Measurements from ENCODE around the gene EBF3.

EBF3 gene

DNA sequence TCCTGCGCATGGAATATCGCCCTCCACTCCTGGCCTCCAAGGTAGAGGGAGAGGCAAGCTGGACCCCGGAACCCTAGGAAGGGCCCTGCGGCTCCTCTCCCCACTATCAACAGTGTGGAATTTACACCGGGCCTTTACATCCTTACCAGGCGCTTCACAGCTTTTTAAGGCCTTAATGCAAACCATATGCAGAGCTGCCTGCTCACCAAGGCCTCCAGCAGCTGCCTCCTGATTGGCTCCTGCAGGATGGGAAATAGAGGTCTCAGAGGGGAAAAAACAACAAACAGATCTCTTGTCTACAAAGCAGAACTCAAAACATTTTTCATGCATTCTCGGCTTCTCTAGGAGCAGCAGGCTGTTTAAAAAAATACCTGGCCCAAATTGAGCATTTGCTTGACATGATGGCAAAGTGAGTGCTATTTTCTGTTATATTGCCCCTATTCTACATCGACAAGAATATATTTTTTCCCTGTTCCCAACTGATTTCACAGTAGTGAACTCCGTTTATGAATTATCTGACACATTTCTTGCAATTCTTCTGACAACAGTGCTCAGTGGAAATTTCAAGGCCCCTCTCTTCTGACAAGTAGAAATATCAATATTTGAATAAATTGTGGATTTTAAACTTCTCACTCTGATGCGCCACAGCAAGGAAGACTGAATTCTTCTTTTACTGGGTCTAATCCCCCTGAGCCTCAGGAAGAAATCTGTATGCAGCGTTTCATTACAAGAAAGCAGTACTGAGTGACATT lies 51.7 kb downstream of the EBF3 start:
- no peak for DNase-seq (ENCODE audit: low read depth)

DNA sequence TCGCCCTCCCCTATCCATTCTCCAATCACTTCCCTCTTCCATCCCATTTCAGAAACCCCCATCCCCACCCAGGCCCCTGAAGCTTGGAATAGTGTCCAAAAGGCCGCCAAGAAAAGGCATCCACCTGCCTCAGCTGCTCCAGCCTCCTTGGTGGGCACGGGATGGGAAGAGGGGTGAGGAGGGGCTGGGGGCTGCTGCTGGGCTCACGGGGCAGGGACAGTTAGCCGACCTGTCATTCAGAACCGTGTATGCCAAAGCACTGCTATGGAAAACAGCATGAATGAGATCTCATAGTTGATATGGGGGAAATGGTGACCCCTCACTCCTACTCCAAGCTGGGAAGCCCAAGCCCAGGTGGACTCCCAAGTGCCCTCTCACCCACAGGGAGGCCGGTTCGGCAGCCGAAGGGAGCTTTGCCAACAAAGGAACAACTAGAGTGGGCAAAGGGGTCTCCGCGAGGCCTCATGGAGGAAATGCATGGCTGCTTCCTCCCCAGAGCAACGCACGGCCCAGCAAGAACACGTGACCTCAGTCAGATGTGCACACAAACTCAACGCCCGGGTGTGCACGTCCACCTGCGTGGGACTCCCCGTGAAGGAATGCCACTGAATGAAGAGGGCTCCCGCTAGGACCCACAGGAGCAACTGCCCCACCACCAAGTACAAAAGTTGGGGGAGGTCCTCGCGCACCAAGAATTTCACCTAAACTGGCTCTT lies 52.5 kb downstream of the EBF3 start:
- DNase-seq (ENCODE audit: low read depth), result no peak

DNA sequence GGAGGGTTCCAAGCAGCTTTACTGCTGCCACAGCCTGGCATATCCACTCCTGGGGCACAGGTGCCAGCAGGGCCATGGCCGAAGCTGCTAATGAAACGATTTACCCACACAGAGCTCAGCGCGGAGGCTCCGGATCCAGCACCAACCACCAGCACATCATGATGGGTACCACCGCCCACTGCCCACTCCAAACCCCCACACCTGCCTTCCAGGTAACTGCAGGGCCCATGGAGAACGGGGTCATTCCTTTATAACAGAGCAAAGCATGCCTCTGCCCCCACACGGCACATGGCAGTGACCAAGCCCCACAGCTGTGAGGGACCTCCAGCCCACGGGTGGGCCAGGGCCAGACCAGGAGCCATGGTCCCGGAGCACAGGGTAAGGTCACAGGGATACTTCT lies 53.2 kb downstream of the EBF3 start:
- DNase-seq (ENCODE audit: low read depth), result no peak

DNA sequence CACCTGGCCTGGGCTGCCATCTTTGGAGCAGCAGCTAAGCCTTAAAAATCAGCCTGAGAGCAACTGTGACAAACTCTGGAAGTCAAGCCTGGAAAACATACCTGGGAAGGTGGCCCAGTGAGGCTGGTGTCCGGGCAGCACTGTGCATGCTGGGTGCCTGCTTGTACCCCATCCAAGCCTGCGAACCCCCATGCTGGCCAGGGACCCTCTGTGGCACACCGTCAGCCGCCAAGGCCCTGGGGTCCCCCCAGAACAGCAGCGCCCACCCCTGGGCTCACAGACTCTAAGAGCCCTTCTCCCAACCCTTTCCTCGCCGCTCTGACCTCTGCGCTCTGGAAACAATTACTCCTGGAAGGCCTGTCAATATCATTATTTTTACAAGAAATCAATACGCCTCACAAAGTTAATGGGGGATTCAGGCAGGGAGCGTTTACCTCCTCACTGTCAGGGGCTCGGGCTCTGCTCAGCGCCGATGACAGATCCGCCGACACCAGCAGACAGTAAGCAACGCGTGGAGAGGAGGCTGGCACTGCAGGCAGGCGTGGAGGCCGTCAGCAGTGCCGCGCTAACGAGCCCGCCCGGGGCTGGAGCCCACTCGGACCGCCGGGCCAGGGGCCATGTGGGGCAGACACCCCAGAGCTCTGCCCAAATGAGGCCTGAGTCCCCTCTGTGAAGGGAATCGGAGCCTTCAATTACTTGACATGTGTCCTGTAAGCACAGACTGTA lies 54.4 kb downstream of the EBF3 start:
- DNase-seq (ENCODE audit: low read depth), result no peak

DNA sequence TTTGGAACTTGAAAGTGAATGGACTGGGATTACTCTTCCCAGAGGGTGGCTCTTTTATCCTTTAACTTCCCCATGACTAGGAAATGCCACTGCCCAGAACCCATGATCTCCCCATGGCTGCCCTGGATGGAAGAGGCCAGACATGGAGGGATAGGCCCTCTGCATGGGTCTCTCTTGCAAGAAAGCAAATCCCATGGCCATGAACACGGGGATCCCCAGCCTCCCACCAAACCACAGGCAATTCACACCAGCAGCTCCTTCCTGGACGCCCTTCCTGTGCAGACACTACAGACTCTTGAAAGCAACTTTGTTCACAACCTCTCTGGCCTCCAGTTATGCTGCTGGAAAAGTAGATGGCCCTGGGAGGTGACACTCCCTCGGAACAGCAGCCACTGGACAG lies 55.0 kb downstream of the EBF3 start:
- DNase-seq (ENCODE audit: low read depth), result no peak

DNA sequence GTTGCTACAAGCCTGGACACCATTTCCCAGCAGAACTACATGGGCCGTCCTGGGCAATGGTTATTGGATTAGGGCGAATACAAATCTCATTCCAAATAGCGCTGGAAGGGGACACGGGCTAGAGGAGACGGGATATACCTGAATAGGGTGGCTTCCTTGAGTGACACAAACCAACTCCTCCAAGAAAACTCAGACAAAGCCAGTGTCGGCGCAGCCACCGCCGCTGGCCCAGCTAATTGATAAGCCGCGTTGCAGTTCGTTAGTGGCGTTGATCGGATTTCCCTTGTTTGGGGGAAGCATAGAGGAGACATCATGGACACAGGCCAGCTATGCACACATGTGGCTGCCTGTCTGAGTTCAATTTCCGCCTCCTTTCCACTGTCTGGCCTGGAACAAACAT lies 55.7 kb downstream of the EBF3 start:
- DNase-seq (ENCODE audit: low read depth), result no peak

DNA sequence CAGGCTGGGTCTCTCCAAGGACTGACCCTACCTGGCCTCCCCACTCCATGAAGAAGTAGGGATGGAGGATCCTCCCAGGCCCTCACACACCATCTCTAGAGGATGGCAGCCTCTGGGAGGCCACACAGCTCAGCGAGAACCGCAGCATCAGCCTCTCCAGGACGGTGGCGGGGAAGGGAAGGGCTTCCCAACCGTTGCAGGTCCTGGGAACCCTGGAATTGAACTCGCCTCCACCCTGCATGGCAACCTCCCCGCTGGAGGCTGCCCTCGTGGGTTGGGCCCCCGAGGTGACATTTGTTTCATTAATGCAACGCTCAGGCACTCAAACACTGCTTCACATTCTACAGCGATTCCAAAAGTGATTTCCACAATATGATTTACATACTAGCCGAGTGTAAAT lies 58.5 kb downstream of the EBF3 start:
- DNase-seq (ENCODE audit: low read depth), result no peak

DNA sequence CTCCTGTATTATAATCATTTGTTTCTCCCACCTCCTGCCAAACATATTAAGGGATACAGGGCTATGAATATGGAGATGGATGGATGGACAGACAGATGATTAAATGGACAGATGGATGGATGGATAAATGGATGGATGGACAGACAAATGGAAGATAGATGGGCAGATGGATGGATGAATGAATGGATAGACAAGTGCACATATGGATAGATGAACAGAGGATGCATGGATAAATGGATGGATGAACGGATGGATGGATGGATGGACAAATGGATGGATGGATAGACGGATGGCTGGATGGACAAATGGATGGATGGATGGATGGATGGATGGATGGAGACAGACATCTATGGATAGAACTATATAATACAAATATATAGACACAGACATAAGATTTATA lies 59.8 kb downstream of the EBF3 start:
- no peak for DNase-seq (ENCODE audit: low read depth)

DNA sequence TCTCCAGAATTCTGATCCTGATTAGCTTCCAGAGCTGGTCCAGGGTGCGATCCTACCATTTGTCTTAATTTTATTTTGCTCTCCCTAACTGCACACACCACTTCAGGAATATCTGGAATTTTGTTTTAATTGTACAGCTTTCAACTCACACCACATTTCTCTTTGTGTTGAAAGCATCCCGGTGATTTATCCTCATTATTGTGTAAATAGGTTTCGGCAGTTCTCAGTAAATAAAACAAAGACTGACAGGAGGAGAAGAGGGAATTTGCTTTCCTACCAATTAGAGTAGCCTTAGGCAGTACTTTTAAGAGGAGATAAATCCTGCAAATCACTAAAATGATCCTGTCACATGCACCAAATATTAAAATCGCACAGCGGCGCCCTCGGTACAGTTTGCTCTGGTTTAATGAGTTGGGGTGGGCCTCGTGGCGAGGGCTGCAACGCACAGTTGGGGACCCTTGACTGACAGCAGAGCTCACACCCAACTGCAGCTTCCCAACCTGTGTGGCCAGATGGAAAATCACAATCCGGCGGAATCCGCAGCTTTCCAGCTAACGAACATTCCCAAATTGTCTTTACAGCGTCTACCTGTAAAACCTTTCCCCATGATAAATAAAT lies 62.6 kb downstream of the EBF3 start:
- no peak for DNase-seq (ENCODE audit: low read depth)

DNA sequence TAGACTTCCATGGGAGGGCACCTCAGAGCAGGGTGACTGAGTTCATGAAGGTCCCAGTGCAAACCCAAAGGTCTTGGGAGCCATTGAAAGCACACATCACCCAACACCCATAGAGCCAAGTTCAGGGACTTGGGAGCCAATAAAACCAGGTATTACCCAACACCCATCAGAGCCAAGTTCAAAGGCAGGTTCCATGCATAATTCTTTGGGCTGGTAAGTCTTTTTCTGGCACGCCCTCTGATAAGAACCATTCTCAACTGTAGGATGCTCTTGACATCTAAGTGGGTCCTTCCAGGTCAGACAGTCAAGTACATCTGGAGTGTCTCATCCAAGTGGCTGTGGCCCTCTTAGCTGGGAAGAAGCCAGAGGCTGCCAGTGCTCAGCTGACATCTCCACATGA lies 63.2 kb downstream of the EBF3 start:
- no peak for DNase-seq (ENCODE audit: low read depth)

DNA sequence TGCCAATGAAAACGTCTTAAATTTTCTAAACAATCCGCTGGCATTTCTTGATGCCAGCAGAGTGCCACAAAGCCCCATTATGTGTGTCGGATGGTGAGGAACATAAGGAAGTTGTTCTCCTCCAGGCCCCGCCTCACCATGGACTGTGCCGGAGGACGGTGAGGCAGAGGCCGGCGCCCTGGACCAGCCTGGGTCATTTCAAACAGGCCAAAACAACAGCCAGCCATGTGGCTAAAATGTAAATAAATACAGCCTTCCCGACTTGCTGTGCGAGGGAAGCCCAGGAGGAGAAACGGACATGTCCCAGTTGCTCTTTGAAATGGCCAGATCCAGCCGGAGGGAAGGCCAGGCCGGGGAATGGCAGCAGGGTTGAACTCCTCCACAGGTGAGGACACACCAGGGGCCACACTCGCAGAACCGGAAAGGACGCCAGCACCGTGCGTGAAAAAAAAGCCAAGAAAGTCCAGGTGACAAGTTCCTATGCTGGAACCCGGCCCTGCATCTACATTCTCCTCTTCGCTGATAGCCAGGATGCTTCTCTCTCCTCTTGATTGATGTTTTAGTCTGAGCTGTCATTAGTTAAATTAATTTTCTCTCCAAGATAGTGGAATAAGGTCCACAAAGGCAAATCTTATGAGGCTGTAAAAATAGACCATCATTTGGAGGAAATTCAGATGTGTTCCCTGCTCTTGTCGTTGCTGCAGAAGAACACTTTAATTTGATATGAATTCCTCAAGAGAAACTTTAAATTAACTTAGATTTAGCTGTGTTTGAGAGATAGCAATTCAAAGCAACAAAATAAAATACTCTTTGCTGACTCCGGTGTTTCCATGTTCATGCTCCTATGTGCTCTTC lies 64.6 kb downstream of the EBF3 start:
- no peak for DNase-seq (ENCODE audit: low read depth)

DNA sequence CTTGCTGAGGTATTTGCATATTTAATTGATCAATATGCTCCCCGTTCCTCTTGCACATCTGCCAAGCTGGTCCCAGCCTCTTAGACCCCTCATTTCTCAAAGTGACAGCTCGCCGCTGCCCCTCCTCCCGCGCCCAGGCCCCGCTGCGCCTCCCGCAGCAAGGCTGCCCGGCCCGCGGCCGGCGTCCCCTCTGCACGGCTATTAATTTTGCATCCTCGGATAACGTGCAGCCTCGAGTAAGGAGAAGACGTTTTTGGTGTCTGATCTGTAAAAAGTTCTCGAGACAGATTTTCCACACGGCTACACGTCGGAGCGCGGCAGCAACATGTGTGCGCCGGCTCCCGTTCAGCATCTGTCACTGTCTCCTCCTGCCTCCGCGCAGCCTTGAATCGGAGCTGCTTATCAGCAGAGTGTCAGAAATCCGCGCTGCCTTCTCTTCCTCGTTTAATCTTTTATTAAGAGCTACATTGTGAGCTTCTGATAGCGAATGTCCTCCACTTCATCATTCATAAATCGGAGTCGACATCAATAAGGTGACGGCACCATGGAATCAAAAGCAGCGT lies 65.3 kb downstream of the EBF3 start:
- DNase-seq (ENCODE audit: low read depth), result no peak

DNA sequence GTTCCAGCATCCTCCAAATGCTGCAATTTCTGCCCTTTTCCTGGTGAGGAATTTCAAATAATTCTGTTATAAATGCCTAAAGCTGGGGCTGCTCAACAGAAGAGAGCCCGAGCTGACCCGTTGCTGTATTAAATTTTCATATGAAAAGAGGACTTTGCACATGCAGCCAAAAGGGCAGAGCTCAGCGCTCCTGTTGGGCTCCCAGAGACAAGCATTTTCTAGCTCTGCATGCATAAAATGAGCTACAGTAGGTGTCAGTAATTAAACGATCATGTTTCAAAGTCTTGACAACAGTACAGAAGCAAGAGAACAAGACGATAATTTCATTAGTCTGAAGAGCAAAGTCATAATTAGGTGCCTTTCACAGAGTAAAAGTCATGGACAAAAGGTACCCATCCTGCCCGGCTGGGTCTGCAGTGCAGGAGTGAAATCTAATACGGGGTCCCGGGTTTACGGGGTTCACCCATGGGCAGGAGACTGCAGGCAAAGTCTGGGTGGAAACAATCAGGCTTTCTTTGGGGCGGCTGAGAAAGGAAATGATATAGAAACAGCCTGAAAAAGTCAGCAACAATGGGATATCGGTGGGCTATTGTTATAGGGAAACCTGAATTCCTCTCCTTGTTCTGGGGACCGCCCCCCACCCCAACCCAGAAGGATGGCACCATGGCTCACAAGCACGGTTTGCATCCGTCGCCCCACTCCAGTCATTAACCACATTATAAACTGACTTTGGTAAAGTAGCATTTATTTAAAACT lies 66.0 kb downstream of the EBF3 start:
- no peak for DNase-seq (ENCODE audit: low read depth)

DNA sequence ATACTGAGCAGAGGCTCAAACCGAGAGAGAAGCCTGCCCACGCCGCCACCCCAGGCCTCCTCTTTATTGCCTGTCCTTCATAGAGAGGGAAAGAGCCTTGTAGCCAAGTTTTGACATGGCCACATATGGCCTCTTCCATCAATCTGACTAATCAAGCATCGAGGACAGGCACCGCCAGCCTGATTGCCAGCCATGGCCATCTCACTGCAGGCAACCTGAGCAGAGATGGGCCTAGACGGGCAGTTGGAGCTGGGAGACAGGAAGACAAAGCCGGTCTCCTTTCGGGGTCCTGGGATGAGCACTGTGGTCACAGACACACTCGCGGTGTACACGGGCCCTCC lies 67.2 kb downstream of the EBF3 start:
- DNase-seq (ENCODE audit: low read depth), result no peak

DNA sequence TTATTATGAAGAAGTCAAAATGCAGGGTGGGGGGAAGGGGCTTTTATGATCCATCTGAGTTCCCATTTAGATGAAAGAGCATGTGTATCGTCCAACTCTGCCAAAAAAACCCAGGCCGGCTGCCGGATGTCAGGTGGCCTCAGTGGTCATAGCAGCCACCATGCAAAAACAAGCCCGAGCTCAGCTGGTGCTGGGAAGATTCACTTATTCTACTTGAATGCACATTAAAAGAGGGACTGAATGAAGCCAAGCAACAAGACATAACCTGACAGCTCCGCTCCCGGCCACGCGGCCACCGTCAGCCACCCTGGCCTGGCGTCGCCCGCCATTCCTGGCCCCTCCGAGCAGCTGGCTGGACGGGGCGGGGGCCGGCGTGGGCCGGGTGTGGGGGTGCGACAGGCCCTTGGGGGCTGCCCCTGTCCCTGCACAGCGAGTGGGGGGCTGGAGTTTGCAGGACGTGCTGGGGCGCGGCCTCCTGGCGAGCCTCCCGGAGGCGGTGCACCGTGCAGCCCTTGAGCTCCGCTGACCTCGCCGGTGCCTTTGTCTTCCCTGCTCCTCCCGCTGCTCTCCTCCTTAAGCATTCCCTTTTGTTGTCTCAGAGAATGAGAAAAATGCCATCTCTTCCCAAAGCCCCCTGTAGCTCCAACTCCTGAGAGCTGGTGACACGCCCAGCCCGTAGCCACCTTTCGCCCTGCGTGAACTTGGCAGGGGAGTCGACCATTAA lies 67.8 kb downstream of the EBF3 start:
- no peak for DNase-seq (ENCODE audit: low read depth)

DNA sequence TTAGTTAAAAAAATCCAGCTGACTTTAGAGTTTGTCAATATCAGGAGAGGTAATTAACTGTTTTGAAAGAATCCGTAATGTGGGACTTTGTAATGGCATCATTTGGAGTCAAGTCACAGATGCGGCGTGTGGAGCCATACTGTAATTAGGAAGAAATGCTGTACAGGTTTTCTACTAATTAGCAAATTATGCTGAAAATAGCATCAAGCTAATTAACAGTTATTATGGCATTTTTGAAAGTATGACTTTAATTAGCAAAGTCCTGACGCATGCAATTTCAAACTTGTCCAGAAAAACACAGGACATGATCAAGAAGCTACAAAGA lies 68.3 kb downstream of the EBF3 start:
- DNase-seq (ENCODE audit: low read depth), result no peak

DNA sequence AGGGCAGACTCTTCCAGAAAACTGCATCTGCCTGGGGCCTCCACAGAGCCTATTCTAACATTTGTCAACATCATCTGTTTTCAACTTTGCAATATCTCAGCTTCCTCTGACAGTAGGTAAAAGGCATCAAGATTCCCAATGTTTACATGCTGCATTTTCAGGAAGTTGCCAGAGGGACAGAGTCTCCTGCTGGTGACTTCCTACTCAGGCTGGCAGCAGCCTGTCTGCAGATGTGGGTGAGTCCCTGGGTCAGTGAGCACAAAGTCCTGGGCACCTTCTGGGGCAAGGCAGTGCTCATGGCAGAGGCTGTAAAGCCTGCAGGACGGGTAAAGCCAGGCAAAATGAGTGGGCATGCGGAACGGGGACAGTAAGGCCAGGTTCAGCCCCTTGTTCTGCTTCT lies 69.4 kb downstream of the EBF3 start:
- DNase-seq (ENCODE audit: low read depth), result no peak

DNA sequence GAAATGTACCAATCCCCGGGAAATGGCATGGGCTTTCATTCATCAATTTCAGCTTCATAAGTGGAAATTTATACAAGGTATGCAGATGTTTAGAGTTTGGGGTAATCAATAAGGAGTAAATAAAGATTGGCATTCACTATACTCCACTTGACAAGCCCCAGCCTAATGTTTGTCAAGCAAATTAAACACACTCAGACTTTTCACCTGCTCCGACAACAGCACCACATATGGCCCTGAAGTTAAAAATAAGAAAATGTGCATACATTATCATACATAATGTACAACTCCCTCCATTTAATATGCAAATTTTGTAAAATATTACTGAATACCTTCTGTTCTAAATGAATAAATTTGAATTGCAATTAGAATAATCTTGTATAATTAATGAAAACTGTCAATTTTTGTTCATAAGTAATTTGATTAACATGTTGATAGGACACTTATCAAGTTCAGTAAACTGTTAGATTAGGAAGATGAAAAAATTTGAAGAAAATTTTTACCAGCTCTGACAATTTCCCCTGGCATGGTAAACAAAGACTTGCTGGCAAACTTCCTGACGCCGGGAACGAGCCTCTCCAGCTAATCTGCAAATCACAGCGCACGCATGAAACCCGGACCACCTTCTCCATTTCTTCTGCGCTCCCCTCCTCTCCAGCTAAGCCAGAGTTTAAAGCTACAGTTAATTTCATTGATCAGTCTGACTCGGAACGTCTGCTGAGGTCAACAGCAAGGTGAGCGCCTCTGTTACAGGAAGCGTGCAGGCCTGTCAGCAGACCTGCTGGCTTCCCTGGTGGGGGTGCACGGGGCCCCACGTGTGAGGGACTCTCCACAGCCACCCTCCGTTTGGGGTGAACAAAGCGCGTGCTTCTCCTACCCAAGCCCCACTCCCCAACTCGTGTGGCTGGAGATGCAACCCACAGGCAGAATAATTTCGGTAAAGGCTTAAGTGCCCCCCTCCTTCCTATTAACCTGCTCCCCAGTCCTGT lies 70.7 kb downstream of the EBF3 start:
- DNase-seq (ENCODE audit: low read depth), result no peak

DNA sequence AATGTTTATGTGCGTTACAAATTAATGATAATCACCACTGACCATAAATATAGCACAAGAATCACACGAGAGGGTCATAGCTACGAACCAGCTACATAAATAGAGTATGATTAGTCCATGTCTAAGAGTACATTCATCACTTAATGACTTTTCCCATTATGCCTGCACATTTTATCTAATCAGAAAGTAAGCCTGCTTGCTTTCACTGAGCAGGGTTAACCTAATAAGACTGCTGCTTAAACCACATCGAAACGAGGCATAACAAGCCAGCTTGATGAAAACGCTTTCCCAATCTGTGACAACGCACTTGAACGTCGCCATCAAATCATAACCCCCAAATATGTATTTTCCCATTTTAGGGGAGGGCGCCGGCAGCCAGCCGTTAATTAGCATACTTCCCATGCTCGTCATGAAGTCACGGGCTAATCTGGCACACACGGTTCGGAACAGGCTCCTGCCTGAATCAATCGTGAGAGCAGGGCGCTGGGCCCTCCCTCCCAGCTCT lies 71.5 kb downstream of the EBF3 start:
- no peak for DNase-seq (ENCODE audit: low read depth)
